Measurements from ENCODE around the gene KIF19.

The KIF19 gene

GRCh38 chr17:74360899-74361229 is 34.8 kb downstream of the KIF19 start:
- no peak overlapping the region for H3K4me3 ChIP-seq (ENCODE audit: low read depth, low read length)
- TF ChIP-seq MYC (IDR thresholded peaks at IDR 0.05; ENCODE audit: low read depth, low read length) (no peak), MAX (IDR thresholded peaks at IDR 0.05; ENCODE audit: low read depth, low read length) (no peak), POLR2A (IDR thresholded peaks at IDR 0.05; ENCODE audit: extremely low read depth, insufficient read length) (no peak)
- TF ChIP-seq, protein P1, sequence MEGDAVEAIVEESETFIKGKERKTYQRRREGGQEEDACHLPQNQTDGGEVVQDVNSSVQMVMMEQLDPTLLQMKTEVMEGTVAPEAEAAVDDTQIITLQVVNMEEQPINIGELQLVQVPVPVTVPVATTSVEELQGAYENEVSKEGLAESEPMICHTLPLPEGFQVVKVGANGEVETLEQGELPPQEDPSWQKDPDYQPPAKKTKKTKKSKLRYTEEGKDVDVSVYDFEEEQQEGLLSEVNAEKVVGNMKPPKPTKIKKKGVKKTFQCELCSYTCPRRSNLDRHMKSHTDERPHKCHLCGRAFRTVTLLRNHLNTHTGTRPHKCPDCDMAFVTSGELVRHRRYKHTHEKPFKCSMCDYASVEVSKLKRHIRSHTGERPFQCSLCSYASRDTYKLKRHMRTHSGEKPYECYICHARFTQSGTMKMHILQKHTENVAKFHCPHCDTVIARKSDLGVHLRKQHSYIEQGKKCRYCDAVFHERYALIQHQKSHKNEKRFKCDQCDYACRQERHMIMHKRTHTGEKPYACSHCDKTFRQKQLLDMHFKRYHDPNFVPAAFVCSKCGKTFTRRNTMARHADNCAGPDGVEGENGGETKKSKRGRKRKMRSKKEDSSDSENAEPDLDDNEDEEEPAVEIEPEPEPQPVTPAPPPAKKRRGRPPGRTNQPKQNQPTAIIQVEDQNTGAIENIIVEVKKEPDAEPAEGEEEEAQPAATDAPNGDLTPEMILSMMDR (IDR thresholded peaks at IDR 0.05; ENCODE audit: low read depth, low read length): no peak
- no peak for DNase-seq (ENCODE audit: low read depth)

DNA sequence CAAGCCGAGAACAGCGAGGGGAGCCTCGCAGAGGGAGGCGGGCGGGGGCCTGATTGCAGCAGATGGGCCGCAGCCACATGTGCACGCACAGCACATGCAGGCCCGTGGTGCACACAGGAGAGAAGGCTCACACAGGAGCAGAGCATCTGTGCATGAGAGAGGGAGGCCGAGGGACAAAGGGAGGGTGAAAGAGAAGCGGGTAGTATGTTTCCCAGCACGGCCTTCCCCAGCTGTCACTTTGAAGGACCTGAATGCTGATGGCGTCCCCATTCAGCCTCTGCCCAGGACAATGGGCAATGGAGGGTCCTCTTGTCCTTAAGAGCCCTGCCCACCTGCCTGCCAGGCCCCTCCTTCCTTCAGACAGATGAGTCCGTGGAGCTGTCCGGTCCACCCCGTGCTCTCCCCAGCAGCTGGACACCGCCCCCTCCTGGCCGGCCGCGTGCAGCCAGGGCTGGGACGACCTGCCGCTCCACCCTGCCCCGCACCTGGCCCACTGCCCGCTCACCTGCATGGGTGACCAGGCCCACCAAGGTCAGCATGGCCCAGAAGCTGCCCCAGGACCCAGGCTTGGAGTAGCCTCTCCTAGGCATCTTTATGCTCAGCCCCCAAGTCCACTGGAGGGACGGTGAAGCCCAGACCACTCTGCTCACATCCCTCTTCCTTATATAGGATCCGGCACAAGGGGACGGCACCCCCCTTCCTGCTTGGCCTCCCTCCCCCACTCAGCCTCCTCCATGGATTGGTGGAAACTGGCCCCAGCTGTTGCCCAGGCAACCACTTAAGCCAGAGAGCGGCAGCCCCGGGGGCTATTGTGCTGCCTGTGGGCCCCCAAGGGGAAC is 35.4 kb downstream of the KIF19 start, which contains the start of gene BTBD17:
TSS of gene BTBD17 (minus strand) at position 639 of the 839 bp plus-strand sequence. CDS start at position 590, 49 bp downstream.
- TF ChIP-seq POLR2A (IDR thresholded peaks at IDR 0.05; ENCODE audit: extremely low read depth, insufficient read length) (no peak), MAX (IDR thresholded peaks at IDR 0.05; ENCODE audit: low read depth, low read length) (no peak), MYC (IDR thresholded peaks at IDR 0.05; ENCODE audit: low read depth, low read length) (no peak)
- TF ChIP-seq, protein P1 (IDR thresholded peaks at IDR 0.05; ENCODE audit: low read depth, low read length): peak; percentile 55
- H3K4me3 ChIP-seq (ENCODE audit: low read depth, low read length): no peak within 1 kb of the TSS
- peak; percentile 37 for DNase-seq (ENCODE audit: low read depth)

DNA sequence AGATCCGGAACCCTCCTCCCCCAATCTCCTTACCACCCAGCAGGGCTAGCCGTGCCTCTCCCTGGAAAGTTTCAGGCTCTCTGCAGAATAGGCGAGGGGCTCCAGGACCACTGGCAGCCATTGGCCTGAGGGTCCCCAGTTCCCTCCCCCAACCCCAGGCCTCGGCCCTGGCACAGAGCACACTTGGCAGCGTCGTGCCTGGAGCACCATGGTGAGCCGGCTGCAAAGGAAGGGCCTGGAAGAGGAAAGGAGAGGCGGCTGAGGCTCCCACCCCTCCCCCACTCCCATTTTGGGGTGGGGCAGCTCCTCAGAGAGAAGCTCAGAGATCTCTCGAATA is 36.0 kb downstream of the KIF19 start:
- DNase-seq (ENCODE audit: low read depth): no peak
- TF ChIP-seq, protein P1 (IDR thresholded peaks at IDR 0.05; ENCODE audit: low read depth, low read length): no peak
- TF ChIP-seq MAX (IDR thresholded peaks at IDR 0.05; ENCODE audit: low read depth, low read length) (no peak), POLR2A (IDR thresholded peaks at IDR 0.05; ENCODE audit: extremely low read depth, insufficient read length) (no peak), MYC (IDR thresholded peaks at IDR 0.05; ENCODE audit: low read depth, low read length) (no peak)
- H3K4me3 ChIP-seq (ENCODE audit: low read depth, low read length): no peak overlapping the region

- TF ChIP-seq MYC (IDR thresholded peaks at IDR 0.05; ENCODE audit: low read depth, low read length) (no peak), MAX (IDR thresholded peaks at IDR 0.05; ENCODE audit: low read depth, low read length) (no peak), POLR2A (IDR thresholded peaks at IDR 0.05; ENCODE audit: extremely low read depth, insufficient read length) (no peak)
- TF ChIP-seq, protein P1 (IDR thresholded peaks at IDR 0.05; ENCODE audit: low read depth, low read length): no peak
- no peak for DNase-seq (ENCODE audit: low read depth)
- H3K4me3 ChIP-seq (ENCODE audit: low read depth, low read length): no peak overlapping the region
Measured at GRCh38 chr17:74362810-74363498, 36.9 kb downstream of the KIF19 start.

- H3K4me3 ChIP-seq (ENCODE audit: low read depth, low read length): no peak within 1 kb of the TSS
- no peak for TF ChIP-seq POLR2A (IDR thresholded peaks at IDR 0.05; ENCODE audit: extremely low read depth, insufficient read length)
- TF ChIP-seq MYC (IDR thresholded peaks at IDR 0.05; ENCODE audit: low read depth, low read length): no peak
- no peak for TF ChIP-seq MAX (IDR thresholded peaks at IDR 0.05; ENCODE audit: low read depth, low read length)
- TF ChIP-seq, protein P1 (IDR thresholded peaks at IDR 0.05; ENCODE audit: low read depth, low read length): no peak
- no peak for DNase-seq (ENCODE audit: low read depth)
Measured at GRCh38 chr17:74367206-74367605, 41.2 kb downstream of the KIF19 start, which contains the start of gene GPR142. Gene GPR142 (plus strand): TSS chr17:74367506. CDS start chr17:74369541, 2,035 bp downstream.
